CD1c-positive myeloid dendritic cell (primary cell): ENCODE measurements around the gene GYPC.
"Not testable (repeated sequence)": the region's sequence is repeated elsewhere in the genome, so short reads cannot be mapped to it uniquely, and the experiment has no call there.

ENCODE experiments used
- DNase-seq: peaks from one replicate; pipeline ENCODE4 v3.0.0-alpha.2; 2016; ENCODE audit errors: extremely low spot score

GYPC gene

GRCh38 chr2:126699018-126699417 is 43.1 kb downstream of the GYPC start:
- no peak for DNase-seq

GRCh38 chr2:126699716-126700581 is 44.0 kb downstream of the GYPC start:
- DNase-seq, result no peak

DNA sequence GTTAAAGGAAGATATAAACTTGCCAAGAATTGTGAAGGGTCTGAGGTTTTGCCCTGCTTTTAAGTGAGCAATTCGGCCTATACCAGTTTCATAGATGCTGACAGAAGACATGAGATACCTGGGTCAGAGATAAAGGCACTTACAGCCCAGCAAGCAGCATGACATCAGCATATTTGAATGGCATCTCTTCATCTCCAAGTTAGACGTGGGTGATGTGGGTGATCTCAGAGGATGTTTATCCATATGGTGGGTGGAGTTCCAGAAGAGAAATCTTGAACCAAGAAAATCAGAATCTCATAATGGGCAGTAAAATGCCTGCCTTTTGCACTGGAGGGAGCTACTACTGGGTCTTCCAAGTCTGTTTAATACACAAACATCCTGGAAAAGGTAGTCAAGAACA is 44.7 kb downstream of the GYPC start:
- no peak for DNase-seq

GRCh38 chr2:126703311-126703710 is 47.4 kb downstream of the GYPC start:
- DNase-seq, result no peak

DNA sequence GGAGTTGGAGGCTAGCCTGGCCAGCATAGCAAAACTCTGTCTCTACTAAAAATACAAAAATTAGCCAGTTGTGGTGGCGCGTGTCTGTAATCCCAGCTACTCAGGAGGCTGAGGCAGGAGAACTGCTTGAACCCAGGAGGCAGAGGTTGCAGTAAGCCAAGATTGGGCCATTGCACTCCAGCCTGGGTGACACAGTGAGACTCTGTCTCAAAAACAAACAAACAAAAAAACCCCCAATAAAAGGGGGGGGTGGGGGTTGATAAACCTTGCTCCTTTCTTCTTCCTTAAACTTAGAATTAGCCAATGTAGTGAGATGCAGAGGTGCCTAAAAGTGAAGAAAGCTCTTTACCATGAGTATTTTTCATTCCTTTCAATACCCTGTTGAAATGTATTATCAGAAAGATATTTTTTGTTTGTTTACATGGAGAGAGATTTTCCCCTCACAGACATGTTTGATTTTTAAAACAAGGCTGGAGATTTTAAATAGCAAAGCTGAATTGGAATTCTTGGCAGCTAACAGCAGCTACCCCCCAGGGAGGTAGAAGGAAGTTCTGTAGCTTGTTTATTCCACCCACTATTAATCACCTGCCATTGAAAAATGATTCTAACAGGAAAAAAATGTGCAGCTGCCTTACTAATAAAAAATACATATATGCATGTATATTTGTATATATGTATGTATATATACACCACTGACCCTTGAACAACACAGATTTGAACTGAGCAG is 48.6 kb downstream of the GYPC start:
- DNase-seq, result no peak

DNA sequence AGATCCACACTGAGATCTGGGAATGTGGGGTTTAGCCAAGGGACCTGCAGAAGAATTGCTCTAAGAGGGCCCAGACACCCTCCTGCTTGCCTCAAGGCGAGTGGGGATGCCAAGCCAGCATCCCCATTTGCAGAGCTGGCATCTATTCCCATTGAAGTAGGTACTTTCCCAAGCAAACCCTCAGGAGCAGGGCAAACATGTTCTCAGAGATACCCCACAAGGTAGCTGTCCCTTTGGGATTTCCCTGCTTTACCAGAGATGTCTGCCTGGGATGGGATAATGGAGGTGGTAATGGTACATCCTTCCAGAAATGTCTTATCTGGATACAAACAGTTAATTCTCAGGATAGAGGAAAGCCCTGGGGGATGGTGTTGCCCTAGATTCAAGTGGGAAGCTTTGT is 51.2 kb downstream of the GYPC start:
- DNase-seq, result no peak

- DNase-seq, result no peak
These were observed 52.0 kb downstream of the GYPC start for GRCh38 chr2:126707941-126708340.

- no peak for DNase-seq
These were observed 58.4 kb downstream of the GYPC start for GRCh38 chr2:126714191-126714965.

DNA sequence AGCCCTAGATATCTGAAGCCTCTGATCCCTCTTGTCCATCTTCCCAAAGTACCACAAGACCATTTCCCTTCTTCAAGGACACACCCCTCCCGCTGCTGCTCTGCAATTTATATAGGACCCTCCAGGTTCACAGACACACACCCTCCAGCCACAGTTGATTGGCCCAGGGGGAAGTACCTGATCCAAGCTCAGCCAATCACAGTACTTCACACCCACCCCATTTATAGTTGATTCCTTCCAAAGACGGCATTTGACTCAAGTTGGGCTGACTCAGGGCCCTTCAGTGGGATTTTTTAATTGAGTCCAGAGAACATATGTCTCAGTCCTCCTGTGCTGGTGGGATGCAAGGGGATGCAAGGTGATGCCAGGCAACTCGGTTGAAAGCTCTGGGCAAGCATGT is 59.2 kb downstream of the GYPC start:
- no peak for DNase-seq

DNA sequence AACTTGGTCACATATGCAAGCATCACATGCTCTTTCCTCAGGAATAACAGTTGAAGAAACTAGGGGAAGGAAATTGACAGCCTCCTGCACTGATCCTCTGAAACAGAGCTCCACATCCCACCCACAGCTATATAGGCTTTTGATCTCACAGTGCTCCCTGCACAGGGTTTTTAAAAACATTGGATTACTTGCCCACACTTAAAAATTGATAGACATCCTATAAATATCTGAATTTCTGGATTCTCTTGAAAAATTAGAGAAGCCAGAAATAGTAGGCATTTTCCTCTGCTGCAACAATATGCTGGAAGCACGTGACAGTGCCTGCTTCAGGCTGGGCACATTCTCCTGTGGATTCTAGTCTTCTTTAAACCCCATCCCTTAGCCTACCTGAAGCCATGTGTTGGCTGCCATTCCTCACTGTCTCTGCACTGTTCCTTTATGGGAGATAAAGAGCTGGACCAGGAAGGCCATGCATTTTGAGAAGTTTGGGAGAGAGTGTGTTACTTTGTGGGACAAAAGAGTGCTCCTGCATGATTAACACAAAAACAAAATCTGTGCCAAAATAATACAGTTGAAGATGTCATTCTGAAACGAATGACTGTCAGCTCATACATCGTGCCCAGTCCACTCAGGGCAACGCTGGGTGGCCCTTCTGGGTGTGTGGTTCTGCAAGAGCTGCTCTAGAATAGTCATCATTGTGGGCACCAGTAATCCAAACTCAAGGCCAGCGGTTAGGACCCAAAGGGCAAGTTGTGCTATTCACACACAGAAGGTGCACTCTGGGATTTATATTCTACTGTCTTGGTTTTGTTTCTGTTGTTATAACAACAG is 59.8 kb downstream of the GYPC start:
- DNase-seq, result no peak

DNA sequence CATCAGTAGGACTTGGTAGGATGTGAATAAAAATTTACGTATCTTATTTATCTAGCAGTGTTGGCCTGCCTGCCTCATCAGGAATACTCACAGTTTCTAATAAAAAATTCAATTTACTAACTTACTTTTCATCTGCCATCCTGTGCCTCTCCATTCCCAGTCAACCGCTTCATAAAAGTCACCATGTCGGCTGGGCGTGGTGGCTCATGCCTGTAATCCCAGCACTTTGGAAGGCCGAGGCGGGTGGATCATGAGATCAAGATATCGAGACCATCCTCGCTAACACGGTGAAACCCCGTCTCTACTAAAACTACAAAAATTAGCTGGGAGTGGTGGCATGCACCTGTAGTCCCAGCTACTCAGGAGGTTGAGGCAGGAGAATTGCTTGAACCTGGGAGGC is 61.3 kb downstream of the GYPC start:
- not testable (repeated sequence) for DNase-seq

DNA sequence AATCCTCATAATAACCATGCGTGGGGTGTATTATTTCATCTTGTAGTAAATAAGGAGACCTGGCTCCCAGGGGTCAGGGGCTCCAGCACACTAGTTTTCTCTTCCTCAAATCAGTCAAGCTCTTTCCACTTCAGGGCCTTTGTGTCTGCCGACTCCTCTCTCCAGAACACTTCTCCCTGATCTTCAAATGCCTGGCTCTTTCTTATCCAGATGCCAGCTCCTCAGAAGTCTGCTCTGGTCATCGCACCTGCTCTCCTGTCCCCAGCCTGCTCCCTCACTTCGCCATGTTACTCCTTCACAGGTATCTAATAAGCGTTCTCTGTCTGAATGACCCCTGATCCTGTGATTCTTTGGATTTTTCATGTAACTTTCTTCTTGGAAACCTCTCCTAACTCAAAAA is 62.0 kb downstream of the GYPC start:
- no peak for DNase-seq

DNA sequence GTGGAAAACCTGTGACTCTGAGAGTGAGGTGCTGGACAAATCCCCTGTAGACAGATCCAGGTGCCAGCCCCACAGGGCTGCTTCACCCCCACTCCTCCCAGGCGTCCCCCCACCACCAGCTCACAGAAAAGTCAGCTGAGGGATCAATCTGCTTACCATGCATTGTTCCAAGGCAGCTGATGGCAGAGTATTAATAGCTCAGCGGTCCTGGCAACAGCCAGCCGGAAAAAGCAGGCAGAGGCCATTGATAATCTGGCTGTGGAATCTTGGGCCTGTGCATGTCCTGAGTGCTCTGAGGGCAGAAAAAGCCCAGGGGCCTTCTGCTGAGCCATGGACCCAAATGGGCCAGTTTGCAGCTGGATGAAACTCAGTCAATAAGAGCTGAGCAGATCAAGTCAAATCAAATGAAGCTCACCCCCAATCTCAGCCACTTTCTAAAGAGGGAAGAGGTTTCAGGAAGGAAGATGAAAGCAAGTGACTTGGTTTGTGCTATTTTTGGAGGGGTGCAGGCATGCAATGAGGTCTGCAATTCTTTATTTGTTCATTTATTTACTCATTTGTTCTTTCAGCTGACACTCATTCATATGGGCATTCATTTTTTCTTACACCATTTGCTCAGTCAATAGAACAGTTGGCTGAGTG is 63.4 kb downstream of the GYPC start:
- DNase-seq, result no peak

- no peak for DNase-seq
These were observed 63.9 kb downstream of the GYPC start for GRCh38 chr2:126719833-126720351.

GRCh38 chr2:126720638-126721037 is 64.7 kb downstream of the GYPC start:
- DNase-seq, result no peak

DNA sequence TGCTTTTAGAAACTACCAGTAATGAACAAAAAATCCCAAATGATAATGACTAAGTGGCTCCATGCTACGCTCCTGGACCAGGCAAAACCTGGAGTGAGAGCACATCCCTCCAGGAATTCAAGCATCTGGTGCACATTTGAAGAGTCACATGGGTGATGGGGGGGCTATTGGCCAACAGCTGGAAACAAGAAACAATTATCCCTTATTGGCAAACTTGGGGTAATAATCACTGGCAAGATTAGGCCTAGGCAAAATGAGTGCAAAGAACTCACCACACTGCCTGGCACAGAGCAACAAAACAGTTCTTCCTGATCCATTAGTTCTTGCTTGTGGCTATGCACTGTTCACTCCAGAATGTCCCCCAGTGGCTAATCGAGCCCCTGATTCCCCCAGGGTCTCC is 66.1 kb downstream of the GYPC start:
- DNase-seq, result no peak

DNA sequence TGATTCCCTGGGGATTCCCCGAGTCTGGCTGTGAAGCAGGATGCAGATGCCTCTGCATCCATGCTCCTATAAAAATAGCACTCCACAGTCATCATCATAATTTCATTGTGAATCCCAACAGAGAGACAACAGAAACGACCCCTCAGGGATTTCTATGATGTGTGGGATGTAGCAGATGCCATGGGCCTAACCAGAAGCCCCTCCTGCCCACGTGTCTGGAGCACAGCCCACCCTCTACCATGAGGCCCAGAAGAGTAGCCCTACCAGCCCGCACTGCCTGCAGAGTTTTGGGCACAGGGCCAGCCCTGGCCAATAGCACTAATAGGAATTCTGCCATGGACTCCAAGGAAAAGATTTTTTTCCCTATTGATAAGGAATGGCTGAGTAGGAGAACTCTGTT is 66.6 kb downstream of the GYPC start:
- DNase-seq, result no peak

- DNase-seq, result no peak
These were observed 67.4 kb downstream of the GYPC start for GRCh38 chr2:126723281-126723815.

DNA sequence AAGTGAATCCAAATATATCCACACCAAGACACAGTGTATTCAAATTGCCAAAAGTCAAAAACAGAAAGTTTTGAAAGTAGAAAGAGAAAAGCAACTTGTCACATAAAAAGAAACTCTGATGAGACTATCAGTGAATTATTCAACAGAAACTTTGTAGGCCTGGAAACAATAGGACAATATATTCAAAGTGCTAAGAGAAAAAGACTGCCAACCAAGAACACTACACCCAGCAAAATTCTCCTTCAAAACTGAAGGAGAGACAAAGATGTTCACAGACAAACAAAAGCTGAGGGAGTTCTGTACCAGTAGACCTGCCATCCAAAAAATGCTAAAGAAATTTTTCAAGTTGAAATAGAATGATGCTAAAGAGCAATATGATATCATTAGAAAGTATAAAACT is 69.6 kb downstream of the GYPC start:
- DNase-seq, result no peak

- no peak for DNase-seq
These were observed 73.9 kb downstream of the GYPC start for GRCh38 chr2:126729896-126730295.

DNA sequence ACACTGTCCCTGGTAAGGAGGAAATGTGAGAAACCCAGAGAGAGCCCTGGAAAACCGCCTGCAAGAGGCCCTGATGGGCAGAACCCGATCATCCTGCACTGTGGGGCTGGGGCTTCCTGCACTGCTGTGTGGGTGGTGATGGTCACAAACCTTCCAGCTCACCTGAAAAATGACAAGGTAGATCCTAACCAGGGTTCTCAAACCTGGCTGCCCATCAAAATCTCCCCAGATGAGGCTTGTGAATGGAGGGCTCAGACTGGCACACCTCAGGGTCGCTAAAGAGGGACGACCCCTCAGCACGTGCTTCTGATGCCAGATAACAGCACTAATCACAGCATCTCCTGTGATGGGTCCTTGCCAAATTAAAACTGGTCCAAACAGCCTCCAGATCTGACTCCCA is 74.7 kb downstream of the GYPC start:
- no peak for DNase-seq
